Stimulated activated CD4-positive, alpha-beta T cell treated with anti-CD3 and anti-CD28 coated beads, Interleukin-2, amount 100 ng/mL, for 4 hours (primary cell): ENCODE data around the gene ARPC4.
"Not testable (repeated sequence)": the region's sequence is repeated elsewhere in the genome, so short reads cannot be mapped to it uniquely, and the experiment has no call there.

Experiments
- DNase-seq: peaks from one replicate; pipeline ENCODE4 v3.0.0-alpha.2; 2020; ENCODE audit warnings: low read depth

The ARPC4 gene

DNA sequence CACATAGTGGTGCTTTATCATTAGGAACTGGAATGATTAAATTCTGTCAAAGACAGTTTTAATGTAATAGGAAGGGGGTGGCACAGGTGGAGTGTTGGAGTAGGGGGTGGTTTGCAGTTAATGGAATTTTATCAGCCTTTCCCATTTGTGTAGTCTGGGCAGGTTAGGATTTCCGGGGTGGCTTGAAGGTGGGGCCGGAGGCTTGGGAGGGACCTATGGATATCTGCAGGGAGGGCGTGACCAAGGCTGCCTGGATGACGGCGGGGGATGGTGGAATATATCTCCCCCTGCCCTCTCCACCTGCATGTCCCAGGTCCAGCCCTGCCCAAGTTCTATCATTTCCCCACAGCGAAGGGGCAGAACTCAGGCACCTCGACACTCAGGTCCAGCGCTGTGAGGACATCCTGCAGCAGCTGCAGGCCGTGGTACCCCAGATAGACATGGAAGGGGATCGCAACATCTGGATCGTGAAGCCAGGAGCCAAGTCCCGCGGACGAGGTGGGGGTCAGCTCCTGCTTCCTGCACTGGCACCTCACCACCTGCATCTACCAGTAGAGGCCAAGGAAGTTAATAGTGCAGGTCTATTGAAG lies 32.7 kb downstream of the ARPC4 start:
- no peak for DNase-seq

DNA sequence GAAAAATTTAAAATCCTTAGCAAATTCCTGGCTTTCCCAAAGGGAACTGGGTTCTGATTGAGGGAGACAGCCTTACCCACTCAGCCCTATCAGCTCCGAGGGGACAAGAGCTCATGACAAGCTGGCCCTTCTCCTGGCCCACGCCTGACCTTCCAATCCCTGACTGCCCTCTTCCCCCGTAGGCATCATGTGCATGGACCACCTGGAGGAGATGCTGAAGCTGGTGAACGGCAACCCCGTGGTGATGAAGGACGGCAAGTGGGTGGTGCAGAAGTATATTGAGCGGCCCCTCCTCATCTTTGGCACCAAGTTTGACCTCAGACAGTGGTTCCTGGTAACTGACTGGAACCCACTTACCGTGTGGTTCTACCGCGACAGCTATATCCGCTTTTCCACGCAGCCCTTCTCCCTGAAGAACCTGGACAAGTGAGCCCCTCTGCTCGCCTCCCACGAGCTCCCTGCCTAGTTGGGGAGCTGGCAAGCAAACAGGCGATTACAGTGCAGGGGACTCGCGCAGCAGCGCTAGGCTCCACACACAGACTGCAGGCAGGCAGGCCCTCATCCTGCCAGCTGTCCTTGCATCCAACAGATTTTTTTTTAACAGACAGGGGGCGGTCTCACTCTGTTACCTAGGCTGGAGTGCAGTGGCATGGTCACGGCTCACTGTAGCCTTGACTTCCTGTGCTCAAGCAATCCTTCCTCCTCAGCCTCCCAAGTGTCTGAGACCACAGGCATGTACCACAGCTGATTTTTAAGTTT lies 34.1 kb downstream of the ARPC4 start:
- DNase-seq: no peak

DNA sequence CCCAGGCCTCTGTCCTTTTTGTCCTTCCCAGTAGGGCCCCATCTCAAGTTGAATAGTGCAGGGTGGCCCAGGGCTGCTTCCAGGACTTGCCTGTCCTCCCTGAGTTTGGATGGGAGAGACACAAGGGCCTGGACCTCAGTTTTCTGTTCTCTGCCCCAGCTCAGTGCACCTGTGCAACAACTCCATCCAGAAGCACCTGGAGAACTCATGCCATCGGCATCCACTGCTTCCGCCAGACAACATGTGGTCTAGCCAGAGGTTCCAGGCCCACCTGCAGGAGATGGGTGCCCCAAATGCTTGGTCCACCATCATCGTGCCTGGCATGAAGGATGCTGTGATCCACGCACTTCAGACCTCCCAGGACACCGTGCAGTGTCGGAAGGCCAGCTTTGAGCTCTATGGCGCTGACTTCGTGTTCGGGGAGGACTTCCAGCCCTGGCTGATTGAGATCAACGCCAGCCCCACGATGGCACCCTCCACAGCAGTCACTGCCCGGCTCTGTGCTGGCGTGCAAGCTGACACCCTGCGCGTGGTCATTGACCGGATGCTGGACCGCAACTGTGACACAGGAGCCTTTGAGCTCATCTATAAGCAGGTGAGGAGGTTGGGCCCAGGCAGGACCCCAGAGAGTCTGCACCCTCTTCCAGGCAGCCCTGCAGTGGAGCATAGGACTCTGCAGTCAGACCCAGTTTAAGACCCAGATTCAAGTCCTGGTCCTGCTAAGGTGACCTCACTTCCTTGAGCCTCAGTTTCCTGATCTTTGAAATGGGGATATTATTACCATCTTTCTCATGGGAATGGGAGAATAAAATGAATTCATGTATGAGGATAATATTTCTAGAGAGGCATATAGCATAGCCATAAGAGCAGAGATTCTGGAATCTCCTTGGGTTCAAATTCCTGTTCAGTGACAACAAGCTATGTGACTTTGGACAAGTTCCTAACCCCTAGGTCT lies 36.2 kb downstream of the ARPC4 start:
- DNase-seq: no peak

DNA sequence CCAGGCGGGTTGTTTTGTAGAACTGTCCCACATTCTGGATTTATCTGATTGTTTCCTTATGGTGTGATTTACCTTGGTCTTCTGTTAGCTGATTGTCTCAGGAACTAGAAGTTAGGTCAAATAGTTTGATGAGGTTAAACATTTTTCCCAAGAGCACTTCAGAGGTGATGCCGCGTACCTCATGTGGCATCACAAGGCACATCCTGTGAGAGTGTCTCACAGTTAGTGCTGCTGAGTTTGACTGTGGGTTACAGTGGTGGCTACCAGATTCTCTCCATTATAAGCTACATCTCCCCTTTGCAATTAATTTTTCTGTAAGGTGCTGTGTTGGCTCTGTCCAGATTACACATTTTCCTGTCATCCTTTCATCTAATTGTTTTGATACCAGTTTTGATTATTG lies 38.4 kb downstream of the ARPC4 start:
- no peak for DNase-seq

DNA sequence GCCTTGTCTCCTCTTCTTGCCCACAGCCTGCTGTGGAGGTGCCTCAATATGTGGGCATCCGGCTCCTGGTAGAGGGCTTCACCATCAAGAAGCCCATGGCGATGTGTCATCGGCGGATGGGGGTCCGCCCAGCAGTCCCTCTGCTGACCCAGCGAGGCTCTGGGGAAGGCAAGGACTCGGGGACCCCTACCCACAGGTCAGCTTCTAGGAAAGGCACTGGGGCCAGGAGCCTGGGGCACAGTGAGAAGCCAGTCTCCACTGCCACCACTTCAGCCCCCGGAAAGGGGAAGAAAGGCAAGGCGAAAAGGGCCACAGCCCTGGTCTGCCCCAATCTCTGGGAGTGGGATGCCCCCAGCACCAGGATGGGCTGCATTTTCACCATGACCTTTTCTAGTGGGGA lies 40.2 kb downstream of the ARPC4 start:
- no peak for DNase-seq

DNA sequence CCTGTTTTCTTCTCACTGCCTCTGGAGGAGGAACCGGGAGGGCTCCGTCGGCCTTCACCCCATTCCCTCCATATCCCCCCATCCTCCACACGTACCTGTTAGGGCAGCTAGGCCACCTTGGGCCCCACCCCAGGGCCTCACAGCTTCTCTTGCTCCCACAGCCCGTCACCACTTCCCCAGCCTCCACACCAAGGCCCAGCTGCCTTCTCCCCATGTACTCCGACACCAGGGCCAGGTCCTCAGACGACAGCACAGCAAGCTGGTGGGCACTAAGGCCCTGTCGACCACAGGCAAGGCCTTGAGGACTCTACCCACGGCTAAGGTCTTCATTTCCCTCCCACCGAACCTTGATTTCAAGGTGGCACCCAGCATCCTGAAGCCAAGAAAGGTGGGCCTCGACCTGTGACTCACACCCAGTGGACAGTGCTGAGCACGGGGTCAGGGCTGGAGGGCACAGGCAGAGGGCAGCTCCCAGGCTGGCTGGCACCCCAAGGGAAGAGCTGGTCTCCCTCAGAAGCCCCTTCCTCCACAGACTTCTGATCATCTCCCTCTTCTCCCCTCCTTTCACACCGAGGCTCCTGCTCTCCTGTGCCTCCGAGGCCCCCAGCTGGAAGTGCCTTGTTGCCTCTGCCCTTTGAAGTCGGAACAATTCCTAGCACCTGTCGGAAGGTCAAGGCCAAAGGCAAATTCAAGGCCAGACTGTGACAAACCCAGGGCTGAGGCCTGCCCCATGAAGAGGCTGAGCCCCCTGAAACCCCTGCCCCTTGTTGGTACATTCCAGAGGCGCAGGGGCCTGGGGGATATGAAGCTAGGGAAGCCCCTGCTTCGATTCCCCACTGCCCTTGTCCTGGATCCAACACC lies 41.9 kb downstream of the ARPC4 start:
- DNase-seq: no peak

DNA sequence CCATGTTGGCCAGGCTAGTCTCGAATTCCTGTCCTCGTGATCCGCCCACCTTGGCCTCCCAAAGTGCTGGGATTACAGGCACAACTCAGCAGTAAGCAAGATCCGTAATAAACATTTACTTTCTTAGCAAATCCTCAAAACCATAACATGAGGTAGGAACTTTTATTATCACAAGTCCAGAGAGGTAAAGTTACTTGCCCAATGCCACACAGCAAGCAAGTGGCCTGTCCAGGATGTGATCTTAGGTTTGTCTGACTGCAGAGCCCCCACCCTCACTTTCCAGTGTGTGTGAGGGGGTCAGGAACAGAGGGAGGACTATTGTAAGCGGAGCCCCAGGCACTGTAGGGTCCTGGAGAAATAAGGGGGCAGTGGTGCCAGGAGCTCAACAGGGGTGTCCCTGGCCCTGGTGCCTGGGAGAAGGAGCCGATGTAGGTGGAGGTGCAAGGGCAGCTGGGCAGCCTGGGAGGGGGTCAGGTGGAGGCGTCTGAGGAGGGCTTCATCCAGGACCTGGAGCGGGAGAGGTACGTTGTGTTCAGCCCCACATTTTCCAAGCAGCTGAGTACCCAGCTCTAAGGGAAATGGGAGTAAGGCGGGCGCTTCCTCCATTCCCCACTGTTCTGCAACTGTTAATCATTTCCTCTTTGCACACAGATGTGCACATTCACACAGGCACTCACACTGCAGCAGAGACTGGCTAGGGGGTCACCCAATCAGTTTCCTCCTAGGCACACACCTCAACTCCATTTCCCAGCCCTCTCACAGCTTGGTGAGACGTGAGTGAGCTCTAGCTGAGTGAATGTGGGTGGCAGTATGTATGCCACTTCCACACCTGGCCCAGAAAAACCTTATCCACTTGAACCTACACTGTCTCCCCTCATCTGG lies 45.1 kb downstream of the ARPC4 start:
- no peak for DNase-seq

DNA sequence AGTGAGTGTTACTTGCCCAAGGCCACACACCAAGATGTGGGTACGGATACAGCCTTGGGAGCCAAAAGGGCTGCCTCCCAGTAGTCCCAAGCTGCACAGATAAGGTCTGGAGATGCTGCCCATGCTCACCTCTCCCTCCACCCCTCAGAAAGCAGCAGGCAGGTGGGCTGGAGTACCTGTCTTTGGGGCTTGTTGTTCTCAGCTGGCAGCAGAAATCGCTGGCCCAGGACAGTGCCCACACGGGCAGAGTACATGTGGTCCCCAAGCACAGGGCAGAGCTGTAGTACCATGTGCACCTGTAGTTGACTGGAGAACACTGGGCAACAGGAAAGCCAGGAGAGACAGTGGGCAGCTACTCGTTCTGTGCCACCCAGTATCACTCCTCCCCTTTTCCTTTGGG lies 46.0 kb downstream of the ARPC4 start:
- no peak for DNase-seq

DNA sequence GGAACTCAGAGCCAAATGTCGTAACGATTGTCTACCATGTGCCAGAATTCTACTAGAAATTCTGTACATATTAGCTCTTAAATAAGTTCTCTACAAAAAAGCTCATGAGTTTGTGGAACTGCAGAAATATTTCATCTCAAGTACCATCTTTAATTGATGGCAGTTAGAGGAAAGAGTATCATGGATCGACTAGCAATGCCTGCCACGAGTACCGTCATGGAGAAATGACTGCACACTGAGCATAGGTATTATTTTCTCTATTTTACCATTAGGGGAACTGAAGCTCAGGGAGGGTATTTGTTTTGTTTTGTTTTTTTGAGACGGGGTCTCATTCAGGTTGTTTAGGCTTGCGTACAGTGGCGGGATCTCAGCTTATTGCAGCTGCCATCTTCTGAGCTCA lies 48.1 kb downstream of the ARPC4 start:
- no peak for DNase-seq

DNA sequence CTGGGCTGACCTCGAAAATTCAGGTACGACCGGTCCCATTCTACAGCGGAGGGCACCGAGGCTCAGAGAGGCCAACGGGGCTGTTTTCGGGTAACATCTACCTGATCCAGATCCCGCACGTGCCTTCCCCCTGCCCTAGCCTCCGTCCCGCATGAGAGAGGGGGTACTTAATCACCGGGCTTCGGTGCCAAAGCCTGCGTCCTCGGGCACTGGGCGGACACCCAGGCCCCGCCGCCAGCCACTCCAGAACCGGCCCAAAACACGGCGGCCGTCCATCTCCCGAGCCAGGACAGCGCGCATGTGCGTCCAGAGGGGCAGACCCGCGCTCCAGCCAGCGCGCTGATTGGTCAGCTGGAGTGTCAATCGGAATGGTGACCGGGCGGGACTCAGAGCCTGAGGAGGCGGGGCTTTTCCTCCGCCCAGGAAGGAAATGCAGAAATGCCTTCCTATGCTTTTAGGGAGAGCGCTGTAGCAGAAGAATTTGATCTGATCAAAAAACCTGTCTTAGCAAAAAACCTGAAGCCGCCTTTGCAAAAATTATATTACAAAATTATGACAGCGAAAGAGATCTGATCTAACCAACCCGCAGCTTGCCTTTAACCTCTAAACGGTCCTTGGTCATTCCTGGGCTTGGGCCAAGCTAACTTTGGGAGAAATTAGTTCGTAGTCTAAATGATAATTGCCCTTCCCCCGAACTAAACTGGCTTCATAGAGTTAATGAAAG lies 51.0 kb downstream of the ARPC4 start, which contains the start of gene RPUSD3:
Gene RPUSD3, minus strand, starts transcription at position 294 of the 724 bp plus-strand sequence. Its CDS starts 18 bp downstream, at position 276.
- DNase-seq: peak; percentile 93

DNA sequence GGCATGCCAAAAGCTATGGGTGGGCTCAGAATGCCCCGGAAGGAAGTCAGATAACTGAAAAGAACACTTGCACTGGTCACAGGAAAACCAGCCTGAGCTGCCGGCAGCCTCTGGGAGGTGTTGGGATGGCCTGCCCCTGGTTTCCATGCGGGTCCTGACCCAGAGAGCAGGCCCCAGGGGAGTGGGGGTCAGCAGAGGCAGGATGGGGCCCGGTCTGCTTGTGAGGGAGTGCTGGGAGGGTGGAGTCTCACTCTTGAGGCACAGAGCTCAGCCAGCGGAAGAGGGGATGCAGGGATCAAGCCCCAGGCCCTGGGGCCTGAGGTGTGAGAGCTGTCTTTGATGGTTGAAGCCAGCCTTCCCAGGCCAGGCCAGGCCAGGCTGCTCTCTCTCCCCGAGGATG lies 53.3 kb downstream of the ARPC4 start:
- no peak for DNase-seq

DNA sequence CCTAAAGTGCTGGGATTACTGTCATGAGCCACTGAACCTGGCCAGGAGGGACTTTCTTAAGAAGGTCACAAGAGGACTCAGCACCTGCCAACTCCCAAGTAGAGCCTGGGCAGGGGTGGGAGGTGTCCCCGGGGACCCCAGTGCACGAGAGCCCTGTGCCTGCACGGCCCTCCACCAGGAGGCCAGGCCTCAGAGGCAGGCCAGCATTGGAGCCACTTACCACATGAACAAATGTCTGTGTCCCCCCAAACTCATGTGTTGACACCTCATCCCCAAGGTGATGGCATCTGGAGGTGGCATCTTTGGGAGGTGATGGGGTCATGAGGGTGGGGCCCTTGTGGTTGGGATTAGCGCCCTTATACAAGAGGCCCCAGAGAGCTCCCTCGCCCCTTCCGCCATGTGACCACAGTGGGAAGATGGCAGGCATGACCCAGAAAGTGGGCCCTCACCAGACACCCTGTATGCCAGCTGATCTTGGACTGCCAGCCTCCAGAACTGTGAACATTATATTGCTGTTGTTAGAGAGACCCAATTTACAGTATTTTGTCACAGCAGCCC lies 54.1 kb downstream of the ARPC4 start:
- no peak for DNase-seq

DNA sequence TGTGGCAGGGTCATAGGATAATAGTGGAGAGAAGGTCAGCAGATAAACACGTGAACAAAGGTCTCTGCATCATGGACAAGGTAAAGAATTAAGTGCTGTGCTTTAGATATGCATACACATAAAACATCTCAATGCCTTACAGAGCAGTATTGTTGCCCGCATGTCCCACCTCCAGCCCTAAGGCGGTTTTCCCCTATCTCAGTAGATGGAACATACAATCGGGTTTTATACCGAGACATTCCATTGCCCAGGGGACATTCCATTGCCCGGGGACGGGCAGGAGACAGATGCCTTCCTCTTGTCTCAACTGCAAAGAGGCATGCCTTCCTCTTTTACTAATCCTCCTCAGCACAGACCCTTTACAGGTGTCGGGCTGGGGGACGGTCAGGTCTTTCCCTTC lies 55.0 kb downstream of the ARPC4 start:
- DNase-seq: not testable (repeated sequence)

DNA sequence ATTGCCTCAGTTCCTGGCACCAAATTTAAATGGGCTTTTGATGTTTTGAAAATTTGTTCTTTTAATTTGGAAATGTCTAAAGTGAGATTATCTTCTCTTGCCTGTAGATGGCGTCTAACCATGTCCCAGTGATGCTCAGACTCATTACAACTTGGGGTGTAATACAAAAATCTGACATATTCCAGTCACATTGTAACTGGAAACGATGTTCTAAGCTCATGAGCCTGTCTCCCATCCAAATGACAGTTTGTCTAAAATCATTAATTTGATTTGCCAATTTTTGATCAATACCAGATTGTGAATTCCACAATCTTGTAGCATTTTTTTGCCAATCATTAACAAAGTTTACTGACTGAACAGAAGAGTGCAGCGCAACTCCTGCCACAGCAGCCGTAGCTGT lies 56.0 kb downstream of the ARPC4 start:
- DNase-seq: not testable (repeated sequence)

DNA sequence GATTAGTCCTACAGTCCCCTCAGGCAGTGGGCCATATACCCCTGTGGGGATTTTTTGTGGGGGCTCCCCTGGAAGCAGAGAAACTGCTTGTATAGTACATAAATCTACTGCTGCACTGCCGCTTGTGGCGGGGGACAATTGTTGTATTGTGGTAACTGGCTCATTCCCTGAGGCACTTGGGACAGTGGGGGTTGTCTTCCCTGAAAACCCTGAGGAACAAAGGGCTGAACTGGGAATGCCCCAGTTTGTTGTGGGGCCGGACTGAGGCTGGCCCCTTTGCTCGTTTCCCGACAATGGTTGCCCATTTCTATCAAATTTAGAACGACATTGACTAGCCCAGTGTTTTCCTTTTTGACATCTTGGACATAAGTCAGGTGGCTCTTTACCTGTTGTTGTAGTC lies 58.5 kb downstream of the ARPC4 start:
- DNase-seq: not testable (repeated sequence)

DNA sequence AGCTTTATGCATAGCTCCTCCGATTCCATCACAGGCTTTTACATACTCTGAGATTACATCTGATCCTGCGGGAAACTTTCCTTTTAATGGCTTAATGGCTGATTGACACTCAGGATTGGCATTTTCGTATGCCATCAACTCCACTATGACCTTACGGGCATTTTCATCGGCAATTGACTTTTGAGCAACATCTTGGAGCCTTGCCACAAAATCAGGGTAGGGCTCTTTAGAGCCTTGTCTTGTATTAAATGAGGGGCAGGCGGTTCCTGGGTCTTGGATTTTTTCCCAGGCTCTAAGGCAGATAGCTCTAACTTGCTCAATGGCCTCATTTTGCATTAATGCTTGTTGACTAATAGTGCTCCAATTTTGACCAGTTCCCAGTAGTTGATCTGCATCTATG lies 59.0 kb downstream of the ARPC4 start:
- not testable (repeated sequence) for DNase-seq

DNA sequence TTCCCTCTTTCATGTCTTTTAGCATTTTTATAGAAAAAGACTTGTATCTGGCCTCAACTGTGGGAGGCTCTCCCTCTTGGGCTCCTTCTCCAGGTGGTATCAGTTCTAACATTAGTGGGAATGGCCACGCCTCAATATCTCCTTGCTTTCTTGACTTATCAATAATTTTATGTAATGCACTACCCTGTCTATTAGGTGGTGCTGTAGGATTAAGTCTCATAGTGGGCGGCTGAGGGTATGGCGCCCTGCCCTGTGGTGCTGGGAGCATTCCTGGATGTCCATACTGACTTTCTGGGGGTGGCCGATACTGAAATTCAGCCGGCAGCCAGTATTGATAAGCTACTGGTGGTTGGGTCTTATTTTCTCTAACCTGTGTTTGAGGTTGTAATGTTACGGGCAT lies 59.6 kb downstream of the ARPC4 start:
- DNase-seq: no peak

DNA sequence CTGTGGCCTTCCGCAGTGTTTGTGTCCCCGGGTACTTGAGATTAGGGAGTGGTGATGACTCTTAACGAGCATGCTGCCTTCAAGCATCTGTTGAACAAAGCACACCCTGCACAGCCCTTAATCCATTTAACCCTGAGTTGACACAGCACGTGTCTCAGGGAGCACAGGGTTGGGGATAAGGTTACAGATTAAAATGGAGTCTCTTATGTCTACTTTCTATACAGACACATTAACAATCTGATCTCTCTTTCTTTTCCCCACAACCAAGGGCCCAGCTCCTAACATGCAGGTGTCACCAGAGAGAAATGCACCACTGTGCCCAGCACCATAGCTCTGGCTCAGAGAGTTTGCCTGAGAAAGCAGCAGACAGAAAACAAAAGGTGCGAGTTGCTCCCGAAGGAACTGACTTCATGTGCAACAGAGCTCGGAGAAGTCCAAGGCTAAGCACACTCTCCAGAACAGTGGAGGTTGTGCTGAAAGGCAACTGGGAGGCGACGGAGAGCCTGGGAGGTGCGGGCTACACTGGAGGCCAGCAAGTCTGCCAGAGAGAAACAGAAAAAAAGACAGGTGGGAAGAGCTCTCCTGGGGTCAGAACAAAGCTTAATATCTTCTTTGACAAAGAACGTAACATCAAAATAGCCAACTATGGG lies 61.5 kb downstream of the ARPC4 start:
- not testable (repeated sequence) for DNase-seq

DNA sequence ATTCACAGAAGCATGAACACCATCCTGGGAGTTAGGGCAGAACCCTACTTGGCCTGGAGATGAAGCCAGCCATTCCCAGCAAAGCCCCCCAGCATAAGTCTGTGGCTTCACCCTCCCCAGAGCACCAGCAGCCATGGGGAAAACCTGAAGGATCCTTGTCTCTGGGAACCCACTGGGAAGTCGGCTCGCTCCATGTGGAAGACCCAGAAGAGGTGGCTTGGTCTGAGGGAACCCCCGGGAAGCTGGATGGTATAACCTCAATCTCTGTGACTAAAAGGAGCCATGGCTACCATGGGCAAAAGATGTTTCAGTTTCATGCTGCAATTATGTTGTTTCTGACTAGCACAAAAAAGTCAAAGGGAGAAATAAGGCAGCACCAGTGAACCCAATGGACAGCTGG lies 62.7 kb downstream of the ARPC4 start:
- no peak for DNase-seq
